ENCODE data around the gene RPL36AL. TPM values are rescaled to one million over a fixed set of nuclear protein-coding genes. Genes with fewer than 3 reads are reported as not detected.

Gene RPL36AL
- total RNA-seq, 4 donors from 2014 or later: 200 to 323 (median 277) TPM

DNA sequence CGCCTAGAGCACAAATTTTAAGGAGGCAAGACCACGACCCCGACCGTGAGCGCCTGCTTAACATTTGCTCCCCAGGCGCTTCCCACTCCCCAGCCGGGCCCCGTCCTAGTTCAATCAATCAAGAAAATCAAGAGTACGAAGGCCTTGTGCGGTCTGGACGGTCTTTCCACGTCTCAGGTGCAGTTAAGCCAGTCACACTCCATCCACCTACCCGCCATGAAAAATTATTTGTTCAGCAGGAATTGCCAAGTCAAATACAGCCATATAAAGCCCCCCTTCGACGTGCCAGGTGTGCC, 22.3 kb downstream of the RPL36AL start:
- TF ChIP-seq, protein P1, sequence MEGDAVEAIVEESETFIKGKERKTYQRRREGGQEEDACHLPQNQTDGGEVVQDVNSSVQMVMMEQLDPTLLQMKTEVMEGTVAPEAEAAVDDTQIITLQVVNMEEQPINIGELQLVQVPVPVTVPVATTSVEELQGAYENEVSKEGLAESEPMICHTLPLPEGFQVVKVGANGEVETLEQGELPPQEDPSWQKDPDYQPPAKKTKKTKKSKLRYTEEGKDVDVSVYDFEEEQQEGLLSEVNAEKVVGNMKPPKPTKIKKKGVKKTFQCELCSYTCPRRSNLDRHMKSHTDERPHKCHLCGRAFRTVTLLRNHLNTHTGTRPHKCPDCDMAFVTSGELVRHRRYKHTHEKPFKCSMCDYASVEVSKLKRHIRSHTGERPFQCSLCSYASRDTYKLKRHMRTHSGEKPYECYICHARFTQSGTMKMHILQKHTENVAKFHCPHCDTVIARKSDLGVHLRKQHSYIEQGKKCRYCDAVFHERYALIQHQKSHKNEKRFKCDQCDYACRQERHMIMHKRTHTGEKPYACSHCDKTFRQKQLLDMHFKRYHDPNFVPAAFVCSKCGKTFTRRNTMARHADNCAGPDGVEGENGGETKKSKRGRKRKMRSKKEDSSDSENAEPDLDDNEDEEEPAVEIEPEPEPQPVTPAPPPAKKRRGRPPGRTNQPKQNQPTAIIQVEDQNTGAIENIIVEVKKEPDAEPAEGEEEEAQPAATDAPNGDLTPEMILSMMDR (IDR thresholded peaks at IDR 0.05): no peak
- TF ChIP-seq EP300 (IDR thresholded peaks at IDR 0.05): no peak
- no peak for TF ChIP-seq POLR2AphosphoS5 (IDR thresholded peaks at IDR 0.05)
- no peak for TF ChIP-seq POLR2A (IDR thresholded peaks at IDR 0.05; ENCODE audit: low read depth)
- Histone ChIP-seq H3K4me3 (peak overlapping the region; percentile 80 to 96 (median 86)), H3K27me3 (no peaks in the 10 kb centered on the region), H3K4me1 (peaks cover 0 to 23% (median 21%) of the 10 kb centered on the region in 4 donors), H3K27ac (replicated peaks in 1 of 4) (peak overlapping the region; percentile 95 to 98 (median 97)), H3K9me3 (no peaks in the 10 kb centered on the region), H3K36me3 (peaks cover 0 to 4% (median 2%) of the 10 kb centered on the region in 4 donors)
- WGBS: 0% methylated on average over 15 of the region's 15 CpGs
- intact Hi-C loops (cut with DNase I): loop anchor here (5.0 kb wide), 1 partner anchor 34 kb away; no protein-coding TSS in a partner anchor
- DNase-seq (ENCODE audit: extremely low spot score): no peak

DNA sequence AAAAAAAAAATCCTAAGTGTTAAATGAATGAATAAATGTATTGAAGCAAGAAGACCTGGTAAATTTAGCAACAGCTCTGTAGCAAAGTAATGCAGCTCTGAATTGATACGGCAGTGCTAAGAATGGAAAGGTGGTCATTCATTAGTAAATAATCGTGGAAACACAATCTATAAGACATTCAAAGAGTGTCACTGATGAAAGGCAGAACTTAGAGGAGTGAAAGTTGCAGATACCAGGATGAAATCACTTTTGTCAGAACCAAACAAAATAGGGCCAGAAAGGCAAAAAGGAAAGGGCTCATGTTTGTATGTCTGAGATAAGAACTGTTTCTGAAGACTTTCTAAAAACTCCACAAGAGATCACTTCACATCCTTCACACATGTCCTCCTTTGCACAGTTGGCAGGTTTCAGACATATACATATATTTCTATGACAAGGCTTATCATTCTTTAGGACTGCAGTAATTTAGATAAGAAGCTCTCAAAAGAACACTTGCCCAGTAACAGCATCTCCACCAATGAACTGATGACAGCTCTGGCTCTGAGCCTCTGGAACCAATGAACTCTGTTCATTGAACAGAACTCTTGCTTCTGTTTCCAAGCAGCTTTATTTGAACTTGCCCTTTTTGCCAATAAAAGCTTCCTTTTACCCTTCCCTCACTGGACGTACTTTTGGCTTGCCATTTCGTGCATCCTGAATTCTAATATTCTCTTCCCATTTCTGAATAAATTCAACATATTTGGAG, 25.9 kb downstream of the RPL36AL start:
- WGBS: 39% methylated on average over 4 of the region's 4 CpGs
- Histone ChIP-seq H3K36me3 (no peaks in the 10 kb centered on the region), H3K4me1 (peaks cover 0 to 11% (median 10%) of the 10 kb centered on the region in 4 donors), H3K27ac (replicated peaks in 1 of 4) (no peak overlapping the region), H3K27me3 (no peaks in the 10 kb centered on the region), H3K9me3 (no peaks in the 10 kb centered on the region), H3K4me3 (no peak overlapping the region)
- intact Hi-C loops (cut with DNase I): loop anchor here (5.0 kb wide), 1 partner anchor 38 kb away; no protein-coding TSS in a partner anchor
- TF ChIP-seq, protein P1 (IDR thresholded peaks at IDR 0.05): no peak
- TF ChIP-seq EP300 (IDR thresholded peaks at IDR 0.05) (no peak), POLR2AphosphoS5 (IDR thresholded peaks at IDR 0.05) (no peak), POLR2A (IDR thresholded peaks at IDR 0.05; ENCODE audit: low read depth) (no peak)
- no peak for DNase-seq (ENCODE audit: extremely low spot score)

DNA sequence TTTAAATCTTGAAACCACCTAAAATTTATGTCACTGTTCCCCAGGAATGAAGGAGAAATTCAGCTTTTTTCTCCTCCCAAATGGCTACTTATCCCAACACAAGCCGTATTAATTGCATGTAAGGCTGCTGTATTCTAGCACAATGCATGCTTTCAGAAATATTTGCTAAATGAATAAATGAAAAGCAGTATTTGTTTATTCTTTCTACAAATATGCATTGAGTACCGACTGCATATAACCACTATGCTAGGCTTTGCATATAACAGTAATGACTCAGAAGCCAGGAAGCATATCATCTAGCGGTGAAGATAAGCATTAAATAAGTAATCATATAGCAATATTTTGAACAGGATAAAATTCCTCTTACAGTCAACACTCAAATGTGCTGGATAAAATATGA, 27.4 kb downstream of the RPL36AL start:
- Histone ChIP-seq H3K9me3 (no peaks in the 10 kb centered on the region), H3K36me3 (no peaks in the 10 kb centered on the region)
- intact Hi-C loops (cut with DNase I): no loop called here

DNA sequence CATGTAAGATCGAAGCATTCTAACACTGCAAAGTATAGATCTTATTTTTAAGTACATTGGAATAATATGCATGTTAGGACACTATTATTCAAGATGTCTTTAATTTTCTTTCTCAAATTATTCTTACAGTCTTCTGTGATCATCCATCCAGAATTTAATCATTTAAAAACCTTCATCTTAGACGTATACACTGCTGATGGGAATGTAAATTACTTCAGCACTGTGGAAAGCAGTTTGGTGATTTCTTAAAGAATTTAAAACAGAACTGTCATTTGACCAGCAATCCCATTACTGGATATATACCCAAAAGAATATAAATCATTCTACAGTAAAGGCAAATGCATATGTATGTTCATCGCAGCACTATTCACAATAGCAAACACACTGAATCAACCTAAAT, 31.0 kb downstream of the RPL36AL start:
- Histone ChIP-seq H3K4me1 (peaks cover 8 to 21% (median 14%) of the 10 kb centered on the region in 4 donors), H3K9me3 (no peaks in the 10 kb centered on the region), H3K36me3 (peaks cover 0 to 3% (median 2%) of the 10 kb centered on the region in 4 donors), H3K27ac (replicated peaks in 1 of 4) (no peak overlapping the region), H3K4me3 (no peak overlapping the region), H3K27me3 (no peaks in the 10 kb centered on the region)
- intact Hi-C loops (cut with DNase I): no loop called here
- no peak for TF ChIP-seq EP300 (IDR thresholded peaks at IDR 0.05)
- TF ChIP-seq, protein P1 (IDR thresholded peaks at IDR 0.05): no peak
- no peak for TF ChIP-seq POLR2A (IDR thresholded peaks at IDR 0.05; ENCODE audit: low read depth)
- TF ChIP-seq POLR2AphosphoS5 (IDR thresholded peaks at IDR 0.05): no peak
- WGBS: 86% methylated on average over 3 of the region's 3 CpGs
- no peak for DNase-seq (ENCODE audit: extremely low spot score)

More for the DNA sequence above, 27.4 kb downstream of the RPL36AL start:
- Histone ChIP-seq H3K4me3 (no peak overlapping the region), H3K27ac (replicated peaks in 1 of 4) (no peak overlapping the region), H3K4me1 (peaks cover 0 to 11% (median 10%) of the 10 kb centered on the region in 4 donors), H3K27me3 (no peaks in the 10 kb centered on the region)
- TF ChIP-seq EP300 (IDR thresholded peaks at IDR 0.05) (no peak), POLR2A (IDR thresholded peaks at IDR 0.05; ENCODE audit: low read depth) (no peak), POLR2AphosphoS5 (IDR thresholded peaks at IDR 0.05) (no peak)
- TF ChIP-seq, protein P1 (IDR thresholded peaks at IDR 0.05): no peak
- WGBS: 84% methylated on average over 3 of the region's 3 CpGs
- no peak for DNase-seq (ENCODE audit: extremely low spot score)
